SK-N-SH treated with all-trans-retinoic acid at 6 μM for 48 hours (cell line): ENCODE data around the gene SLC5A5.

Experiments
- ARNTL ChIP-seq: fragments of 450-650 bp; formaldehyde crosslinking; IDR thresholded peaks from 2 replicates; pipeline ENCODE4 v1.5.0; 2020; ENCODE audit warnings: low read depth, mild to moderate bottlenecking, moderate library complexity, borderline replicate concordance
- BACH2 ChIP-seq: fragments of 250-450 bp; sonication (Bioruptor Pico); IDR thresholded peaks from 2 replicates; pipeline ENCODE4 v1.9.0; 2021; ENCODE audit warnings: mild to moderate bottlenecking, borderline replicate concordance
- GLIS3 ChIP-seq: fragments of 250-450 bp; sonication (Bioruptor Pico); IDR thresholded peaks from 2 replicates; pipeline ENCODE4 v1.5.0; 2020; ENCODE audit warnings: mild to moderate bottlenecking, moderate library complexity
- ISL1 ChIP-seq: fragments of 250-450 bp; sonication (Bioruptor Pico); IDR thresholded peaks from 2 replicates; pipeline ENCODE4 v2.1.2; 2022; ENCODE audit warnings: mild to moderate bottlenecking, moderate library complexity
- OSR1 ChIP-seq: fragments of 250-450 bp; sonication (Bioruptor Pico); IDR thresholded peaks from 2 replicates; pipeline ENCODE4 v1.8.0; 2022; ENCODE audit warnings: moderate library complexity, mild to moderate bottlenecking, inconsistent platforms
- SNAI2 ChIP-seq: fragments of 250-450 bp; sonication (Bioruptor Pico); IDR thresholded peaks from 2 replicates; pipeline ENCODE4 v1.5.0; 2020; ENCODE audit warnings: mild to moderate bottlenecking, moderate library complexity
- TOX ChIP-seq: fragments of 250-450 bp; sonication (Bioruptor Pico); IDR thresholded peaks from 2 replicates; pipeline ENCODE4 v1.8.0; 2021; ENCODE audit warnings: mild to moderate bottlenecking, moderate library complexity, borderline replicate concordance
- ZFP30 ChIP-seq: fragments of 450-650 bp; formaldehyde crosslinking; IDR thresholded peaks from 2 replicates; pipeline ENCODE4 v1.5.0; 2022; ENCODE audit warnings: mild to moderate bottlenecking, moderate library complexity
- ZNF565 ChIP-seq: fragments of 450-650 bp; formaldehyde crosslinking; conservative IDR thresholded peaks from 2 replicates; pipeline ENCODE4 v1.5.0; 2020; ENCODE audit warnings: low read depth, mild to moderate bottlenecking, moderate library complexity
- ZNF8 ChIP-seq: fragments of 450-650 bp; formaldehyde crosslinking; IDR thresholded peaks from 2 replicates; pipeline ENCODE4 v1.5.0; 2020; ENCODE audit warnings: mild to moderate bottlenecking, moderate library complexity
- TF ChIP-seq, protein P1 (sequence below): fragments of 250-450 bp; sonication (Bioruptor Pico); IDR thresholded peaks from 2 replicates; pipeline ENCODE4 v1.8.0; 2020; ENCODE audit warnings: mild to moderate bottlenecking, moderate library complexity, borderline replicate concordance
- TF ChIP-seq, protein P2 (sequence below): fragments of 250-450 bp; sonication (Bioruptor Pico); IDR thresholded peaks from 2 replicates; pipeline ENCODE4 v1.5.1; 2020; ENCODE audit warnings: low read depth, mild to moderate bottlenecking, moderate library complexity
- TF ChIP-seq, protein P3 (sequence below): fragments of 250-450 bp; sonication (Bioruptor Pico); IDR thresholded peaks from 2 replicates; pipeline ENCODE4 v1.5.0; 2020; ENCODE audit warnings: mild to moderate bottlenecking, moderate library complexity
- TF ChIP-seq, protein P4 (sequence below): fragments of 250-450 bp; sonication (Bioruptor Pico); IDR thresholded peaks from 2 replicates; pipeline ENCODE4 v1.5.1; 2021; ENCODE audit warnings: mild to moderate bottlenecking, moderate library complexity

DNA sequence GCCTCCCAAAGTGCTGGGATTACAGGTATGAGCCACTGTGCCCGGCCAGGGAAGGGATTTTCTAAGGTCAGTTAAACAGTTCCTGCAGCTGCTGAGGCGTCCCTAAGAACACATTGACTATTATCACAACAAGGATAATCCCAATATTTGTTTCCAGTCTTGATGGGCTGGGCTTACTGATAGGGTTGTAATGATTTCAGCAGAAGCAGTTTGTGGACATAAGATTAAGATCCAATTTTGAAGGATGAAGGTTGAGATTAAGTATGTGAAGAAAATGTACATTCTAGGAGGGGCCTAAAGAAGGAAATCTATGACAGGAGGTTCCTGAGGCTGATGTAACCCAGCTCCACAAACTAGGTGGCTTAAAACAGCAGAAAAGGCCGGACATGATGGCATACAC lies 50.4 kb downstream of the SLC5A5 start:
- no peak for TF ChIP-seq OSR1
- no peak for TF ChIP-seq ZNF8
- TF ChIP-seq, protein P1, sequence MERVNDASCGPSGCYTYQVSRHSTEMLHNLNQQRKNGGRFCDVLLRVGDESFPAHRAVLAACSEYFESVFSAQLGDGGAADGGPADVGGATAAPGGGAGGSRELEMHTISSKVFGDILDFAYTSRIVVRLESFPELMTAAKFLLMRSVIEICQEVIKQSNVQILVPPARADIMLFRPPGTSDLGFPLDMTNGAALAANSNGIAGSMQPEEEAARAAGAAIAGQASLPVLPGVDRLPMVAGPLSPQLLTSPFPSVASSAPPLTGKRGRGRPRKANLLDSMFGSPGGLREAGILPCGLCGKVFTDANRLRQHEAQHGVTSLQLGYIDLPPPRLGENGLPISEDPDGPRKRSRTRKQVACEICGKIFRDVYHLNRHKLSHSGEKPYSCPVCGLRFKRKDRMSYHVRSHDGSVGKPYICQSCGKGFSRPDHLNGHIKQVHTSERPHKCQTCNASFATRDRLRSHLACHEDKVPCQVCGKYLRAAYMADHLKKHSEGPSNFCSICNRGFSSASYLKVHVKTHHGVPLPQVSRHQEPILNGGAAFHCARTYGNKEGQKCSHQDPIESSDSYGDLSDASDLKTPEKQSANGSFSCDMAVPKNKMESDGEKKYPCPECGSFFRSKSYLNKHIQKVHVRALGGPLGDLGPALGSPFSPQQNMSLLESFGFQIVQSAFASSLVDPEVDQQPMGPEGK (CRISPR knock-in tag), result no peak
- TF ChIP-seq, protein P2, sequence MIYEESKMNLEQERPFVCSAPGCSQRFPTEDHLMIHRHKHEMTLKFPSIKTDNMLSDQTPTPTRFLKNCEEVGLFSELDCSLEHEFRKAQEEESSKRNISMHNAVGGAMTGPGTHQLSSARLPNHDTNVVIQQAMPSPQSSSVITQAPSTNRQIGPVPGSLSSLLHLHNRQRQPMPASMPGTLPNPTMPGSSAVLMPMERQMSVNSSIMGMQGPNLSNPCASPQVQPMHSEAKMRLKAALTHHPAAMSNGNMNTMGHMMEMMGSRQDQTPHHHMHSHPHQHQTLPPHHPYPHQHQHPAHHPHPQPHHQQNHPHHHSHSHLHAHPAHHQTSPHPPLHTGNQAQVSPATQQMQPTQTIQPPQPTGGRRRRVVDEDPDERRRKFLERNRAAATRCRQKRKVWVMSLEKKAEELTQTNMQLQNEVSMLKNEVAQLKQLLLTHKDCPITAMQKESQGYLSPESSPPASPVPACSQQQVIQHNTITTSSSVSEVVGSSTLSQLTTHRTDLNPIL (CRISPR knock-in tag), result no peak
- TF ChIP-seq BACH2 (CRISPR knock-in tag), result no peak
- TF ChIP-seq ISL1 (CRISPR knock-in tag), result no peak
- no peak for TF ChIP-seq ARNTL
- no peak for TF ChIP-seq SNAI2 (CRISPR knock-in tag)
- TF ChIP-seq, protein P3, sequence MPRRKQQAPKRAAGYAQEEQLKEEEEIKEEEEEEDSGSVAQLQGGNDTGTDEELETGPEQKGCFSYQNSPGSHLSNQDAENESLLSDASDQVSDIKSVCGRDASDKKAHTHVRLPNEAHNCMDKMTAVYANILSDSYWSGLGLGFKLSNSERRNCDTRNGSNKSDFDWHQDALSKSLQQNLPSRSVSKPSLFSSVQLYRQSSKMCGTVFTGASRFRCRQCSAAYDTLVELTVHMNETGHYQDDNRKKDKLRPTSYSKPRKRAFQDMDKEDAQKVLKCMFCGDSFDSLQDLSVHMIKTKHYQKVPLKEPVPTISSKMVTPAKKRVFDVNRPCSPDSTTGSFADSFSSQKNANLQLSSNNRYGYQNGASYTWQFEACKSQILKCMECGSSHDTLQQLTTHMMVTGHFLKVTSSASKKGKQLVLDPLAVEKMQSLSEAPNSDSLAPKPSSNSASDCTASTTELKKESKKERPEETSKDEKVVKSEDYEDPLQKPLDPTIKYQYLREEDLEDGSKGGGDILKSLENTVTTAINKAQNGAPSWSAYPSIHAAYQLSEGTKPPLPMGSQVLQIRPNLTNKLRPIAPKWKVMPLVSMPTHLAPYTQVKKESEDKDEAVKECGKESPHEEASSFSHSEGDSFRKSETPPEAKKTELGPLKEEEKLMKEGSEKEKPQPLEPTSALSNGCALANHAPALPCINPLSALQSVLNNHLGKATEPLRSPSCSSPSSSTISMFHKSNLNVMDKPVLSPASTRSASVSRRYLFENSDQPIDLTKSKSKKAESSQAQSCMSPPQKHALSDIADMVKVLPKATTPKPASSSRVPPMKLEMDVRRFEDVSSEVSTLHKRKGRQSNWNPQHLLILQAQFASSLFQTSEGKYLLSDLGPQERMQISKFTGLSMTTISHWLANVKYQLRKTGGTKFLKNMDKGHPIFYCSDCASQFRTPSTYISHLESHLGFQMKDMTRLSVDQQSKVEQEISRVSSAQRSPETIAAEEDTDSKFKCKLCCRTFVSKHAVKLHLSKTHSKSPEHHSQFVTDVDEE, result no peak
- no peak for TF ChIP-seq GLIS3
- TF ChIP-seq, protein P4, sequence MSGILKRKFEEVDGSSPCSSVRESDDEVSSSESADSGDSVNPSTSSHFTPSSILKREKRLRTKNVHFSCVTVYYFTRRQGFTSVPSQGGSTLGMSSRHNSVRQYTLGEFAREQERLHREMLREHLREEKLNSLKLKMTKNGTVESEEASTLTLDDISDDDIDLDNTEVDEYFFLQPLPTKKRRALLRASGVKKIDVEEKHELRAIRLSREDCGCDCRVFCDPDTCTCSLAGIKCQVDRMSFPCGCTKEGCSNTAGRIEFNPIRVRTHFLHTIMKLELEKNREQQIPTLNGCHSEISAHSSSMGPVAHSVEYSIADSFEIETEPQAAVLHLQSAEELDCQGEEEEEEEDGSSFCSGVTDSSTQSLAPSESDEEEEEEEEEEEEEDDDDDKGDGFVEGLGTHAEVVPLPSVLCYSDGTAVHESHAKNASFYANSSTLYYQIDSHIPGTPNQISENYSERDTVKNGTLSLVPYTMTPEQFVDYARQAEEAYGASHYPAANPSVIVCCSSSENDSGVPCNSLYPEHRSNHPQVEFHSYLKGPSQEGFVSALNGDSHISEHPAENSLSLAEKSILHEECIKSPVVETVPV (CRISPR knock-in tag), result no peak
- no peak for TF ChIP-seq ZNF565 (CRISPR knock-in tag)
- no peak for TF ChIP-seq TOX (CRISPR knock-in tag)
- TF ChIP-seq ZFP30, result no peak
